ENCODE measurements around the gene CASP8. TPM values are rescaled to one million over a fixed set of nuclear protein-coding genes. Genes with fewer than 3 reads are reported as not detected.

The CASP8 gene
- 10 to 100 TPM in 4 of 12 donors, 1 to 10 TPM in 7, not detected in 1; 4.8 to 23.5 (median 7.9) TPM for polyA plus RNA-seq (ENCODE audit: insufficient read length in 12 of 12)
- long read RNA-seq, donor 1, partial matches to known transcripts, result 11 of 15 reads
- long read RNA-seq, donor 1, other reads (novel, unspliced or antisense), result 0 of 15 reads
- long read RNA-seq, donor 2, result 0 reads
- long read RNA-seq, donor 3, result 0 reads
- long read RNA-seq, donor 4, result 0 reads
- long read RNA-seq, donor 5, partial matches to known transcripts, result 0 of 1 reads
- long read RNA-seq, donor 5, other reads (novel, unspliced or antisense), result 0 of 1 reads
- long read RNA-seq, donor 6, result 0 reads
- long read RNA-seq, donor 7, result 0 reads
- long read RNA-seq, donor 8, result 0 reads
- long read RNA-seq, donor 9, result 0 reads
- long read RNA-seq, donor 10, result 0 reads
- long read RNA-seq, donor 11, result 0 reads

DNA sequence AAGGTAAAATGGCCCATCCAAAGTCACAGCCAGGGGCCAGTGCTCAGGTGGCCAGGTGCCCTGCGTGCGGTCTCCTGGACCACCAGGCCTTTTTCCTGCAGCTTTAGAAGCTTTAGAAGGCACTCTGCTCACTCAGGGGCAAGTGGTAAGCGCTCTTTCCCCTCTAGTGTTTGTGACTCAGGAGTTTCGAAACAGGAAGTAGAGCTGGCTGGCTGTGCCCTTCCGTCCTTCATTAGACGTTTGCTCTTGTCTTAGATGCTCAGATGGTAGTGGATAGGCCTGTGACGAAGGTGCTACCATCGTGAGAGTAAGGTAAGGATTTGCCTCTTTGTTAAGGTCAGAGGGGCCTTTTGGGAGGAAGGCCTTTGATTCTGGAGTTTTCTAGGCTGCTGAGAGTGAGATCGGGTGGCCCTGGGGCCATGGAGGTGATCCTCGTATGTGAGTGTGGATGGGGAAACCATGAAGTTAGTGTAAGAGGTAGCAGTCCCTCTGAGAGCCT, at the start of gene CASP8:
Gene CASP8, plus strand, starts transcription at position 235 of the 499 bp plus-strand sequence. CDS start 5,951 bp downstream, outside the sequence.
- DNase-seq, result no peak

DNA sequence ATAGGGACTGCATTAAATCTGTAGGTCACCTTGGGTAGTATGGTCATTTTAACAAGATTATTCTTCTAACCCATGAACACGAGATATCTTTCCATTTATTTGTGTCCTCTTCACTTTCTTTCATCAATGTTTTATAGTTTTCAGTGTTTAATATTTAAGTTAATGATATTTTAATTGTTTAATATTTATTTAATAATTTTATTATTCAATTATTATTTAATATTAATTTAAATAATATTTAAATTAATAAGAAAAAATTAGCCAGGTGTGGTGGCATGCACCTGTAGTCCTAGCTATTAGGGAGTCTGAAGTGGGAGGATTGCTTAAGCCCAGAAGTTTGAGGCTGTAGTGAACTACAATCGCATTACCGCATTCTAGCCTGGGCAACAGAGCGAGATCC, 44.4 kb upstream of the CASP8 start:
- DNase-seq, result no peak

DNA sequence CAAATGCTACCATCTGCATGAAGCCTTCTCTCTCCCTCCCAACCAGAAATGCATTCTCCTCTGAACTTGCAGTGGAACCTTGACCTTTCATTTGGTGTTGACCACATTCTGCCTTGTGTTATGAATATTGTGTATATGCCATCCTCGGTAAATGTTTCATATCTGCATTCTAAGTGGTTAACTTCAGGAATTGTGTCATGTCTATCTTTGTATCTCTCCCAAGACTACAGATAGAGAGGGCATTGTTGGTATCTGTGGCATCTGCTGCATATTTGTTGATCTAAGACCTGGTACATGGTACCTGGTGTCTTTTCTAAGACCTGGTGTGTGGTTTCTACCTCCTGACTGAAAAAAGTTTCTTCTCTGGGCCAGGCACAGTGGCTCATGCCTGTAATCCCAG, 43.4 kb upstream of the CASP8 start:
- DNase-seq, result no peak

DNA sequence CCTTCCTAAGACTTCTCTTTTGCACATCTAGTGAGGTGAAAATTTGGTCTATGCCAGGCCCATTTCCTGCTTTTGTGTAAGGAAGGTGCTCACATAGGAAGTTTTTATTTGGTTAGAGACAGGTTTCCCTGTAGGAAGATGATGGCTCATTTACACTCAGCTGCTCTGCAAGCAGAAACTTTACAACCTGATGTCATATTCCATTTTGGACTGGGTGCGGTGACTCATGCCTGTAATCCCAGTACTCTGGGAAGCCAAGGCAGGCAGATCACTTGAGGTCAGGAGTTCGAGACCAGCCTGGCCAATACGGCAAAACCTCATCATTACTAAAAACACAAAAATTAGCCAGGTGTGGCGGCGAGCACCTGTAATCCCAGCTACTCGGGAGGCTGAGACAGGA, 41.6 kb upstream of the CASP8 start:
- DNase-seq, result no peak

GRCh38 chr2:201219328-201220096, 40.8 kb upstream of the CASP8 start:
- DNase-seq, result no peak

- DNase-seq, result no peak
Observed at GRCh38 chr2:201220102-201220570, 40.2 kb upstream of the CASP8 start.

DNA sequence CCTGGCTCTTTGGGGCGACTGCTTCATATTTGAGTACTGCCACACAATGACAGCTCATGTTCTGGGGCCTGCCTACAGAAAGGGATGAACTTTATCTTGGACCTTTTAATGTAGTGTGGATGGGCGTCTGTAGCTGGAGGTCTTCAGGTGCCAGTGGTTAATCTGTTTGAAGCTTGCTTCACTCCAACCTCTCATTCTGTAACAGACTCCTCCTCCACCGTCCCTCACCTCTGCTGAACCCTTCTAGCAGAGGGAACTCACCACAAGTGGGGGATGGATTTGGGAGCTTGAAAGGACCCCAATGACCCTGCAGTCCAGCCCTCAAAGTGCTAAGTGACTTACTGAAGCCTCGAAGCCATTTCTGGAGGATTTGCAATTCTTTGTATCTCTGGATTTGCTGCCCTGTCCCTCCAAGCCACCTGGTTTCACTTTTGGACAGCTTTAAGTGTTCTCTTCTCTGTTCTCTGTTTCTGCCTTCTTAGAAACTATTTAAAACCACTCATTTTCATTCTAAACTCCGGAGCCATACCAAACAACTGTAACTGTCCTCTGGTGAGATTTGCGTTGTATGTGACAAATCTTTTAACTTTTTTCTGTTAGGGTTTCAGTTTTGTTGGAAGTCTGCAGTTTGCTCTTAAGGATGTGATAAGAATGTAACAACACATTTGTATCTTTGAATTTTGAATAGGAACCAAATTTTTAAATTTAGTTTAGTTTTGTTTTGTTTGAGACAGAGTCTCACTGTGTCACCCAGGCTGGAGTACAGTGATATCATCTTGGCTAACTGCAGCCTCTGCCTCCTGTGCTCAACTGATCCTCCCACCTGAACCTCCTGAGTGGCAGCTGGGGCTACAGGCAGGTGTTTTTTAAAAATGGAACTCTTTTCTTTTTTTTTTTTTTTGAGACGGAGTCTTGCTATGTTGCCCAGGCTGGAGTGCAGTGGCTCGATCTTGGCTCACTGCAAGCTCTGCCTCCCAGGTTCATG, 37.0 kb upstream of the CASP8 start:
- no peak for DNase-seq

DNA sequence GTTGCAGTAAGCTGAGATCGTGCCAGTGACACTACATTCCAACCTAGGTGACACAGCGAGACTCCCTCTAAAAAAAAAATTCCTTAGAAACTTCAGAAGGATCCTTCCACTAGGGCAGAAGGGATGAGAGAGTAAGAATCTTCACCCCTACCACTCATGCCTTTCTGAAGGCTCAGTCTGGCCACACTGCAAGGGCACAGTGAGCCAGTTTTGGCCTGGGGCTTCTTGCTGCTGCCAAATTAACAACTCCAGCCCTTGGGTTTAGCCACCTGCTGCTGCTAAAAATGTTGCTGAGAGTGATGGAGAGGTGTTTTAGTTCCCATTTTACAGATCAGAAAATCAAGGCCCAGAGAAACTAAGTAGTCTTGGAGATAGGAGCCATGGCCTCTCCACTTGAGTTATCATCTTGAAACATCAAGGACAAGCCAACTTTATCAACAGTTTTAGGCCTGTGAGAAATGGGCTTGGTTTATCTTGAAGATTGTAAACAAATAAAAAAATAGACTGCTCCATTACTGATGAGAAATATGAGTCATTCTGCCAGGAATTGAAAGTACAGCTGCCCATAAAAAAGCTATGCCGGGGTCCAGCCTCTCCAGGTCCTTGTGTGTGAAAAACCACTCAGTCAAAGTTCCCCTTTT, 31.9 kb upstream of the CASP8 start:
- DNase-seq, result no peak

DNA sequence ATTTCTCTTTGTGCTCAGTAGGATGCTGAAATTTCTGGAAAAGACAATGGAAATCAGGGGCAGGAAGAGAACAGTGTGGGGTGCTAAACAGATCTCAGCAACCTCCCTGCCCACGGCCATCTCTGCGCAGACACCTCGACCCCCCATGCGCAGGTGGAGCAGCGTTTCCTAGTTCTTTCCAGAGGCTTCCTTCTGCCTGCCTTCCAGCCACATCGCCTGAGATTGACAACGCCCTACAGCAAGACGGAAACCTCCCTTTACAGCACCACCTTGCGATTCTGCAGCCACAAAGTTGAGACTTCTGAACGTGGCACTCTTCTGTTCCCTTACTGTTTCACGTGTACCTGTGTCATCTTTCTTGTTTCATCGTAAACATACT, 31.4 kb upstream of the CASP8 start:
- DNase-seq, result no peak

DNA sequence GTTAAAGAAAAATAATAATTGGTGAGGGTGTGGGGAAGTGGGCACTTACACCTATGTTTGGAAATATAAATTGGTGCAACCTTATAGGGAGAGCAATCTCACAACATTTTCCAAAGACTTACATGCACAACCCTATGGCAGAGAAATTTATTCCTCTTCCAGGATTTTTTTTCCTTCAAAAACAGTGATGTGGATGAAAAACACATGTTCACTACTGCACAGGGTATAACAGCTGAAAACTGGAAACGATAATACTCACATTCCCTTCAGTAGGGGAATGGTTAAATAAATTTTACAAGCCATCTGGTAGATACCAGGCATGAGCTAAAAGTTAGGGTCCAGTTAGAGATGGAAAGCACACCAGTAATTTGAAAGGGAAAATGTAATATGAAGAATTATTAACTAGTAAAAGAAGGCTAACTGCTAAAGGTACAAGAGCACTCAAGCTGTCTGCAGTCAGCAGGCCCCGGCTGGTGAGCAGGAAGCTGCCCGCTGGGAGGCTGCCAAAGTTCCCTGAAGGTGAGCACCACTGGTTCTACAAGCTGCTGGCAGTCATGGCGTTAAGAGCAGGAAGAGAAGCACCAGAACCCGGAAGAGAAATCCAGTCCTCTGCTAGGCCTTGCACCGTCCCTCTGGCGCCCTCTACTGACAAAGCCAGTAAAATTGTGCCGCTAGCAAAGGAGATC, 28.4 kb upstream of the CASP8 start:
- peak; percentile 82 for DNase-seq

- no peak for DNase-seq
Observed at GRCh38 chr2:201232467-201232815, 27.9 kb upstream of the CASP8 start.

DNA sequence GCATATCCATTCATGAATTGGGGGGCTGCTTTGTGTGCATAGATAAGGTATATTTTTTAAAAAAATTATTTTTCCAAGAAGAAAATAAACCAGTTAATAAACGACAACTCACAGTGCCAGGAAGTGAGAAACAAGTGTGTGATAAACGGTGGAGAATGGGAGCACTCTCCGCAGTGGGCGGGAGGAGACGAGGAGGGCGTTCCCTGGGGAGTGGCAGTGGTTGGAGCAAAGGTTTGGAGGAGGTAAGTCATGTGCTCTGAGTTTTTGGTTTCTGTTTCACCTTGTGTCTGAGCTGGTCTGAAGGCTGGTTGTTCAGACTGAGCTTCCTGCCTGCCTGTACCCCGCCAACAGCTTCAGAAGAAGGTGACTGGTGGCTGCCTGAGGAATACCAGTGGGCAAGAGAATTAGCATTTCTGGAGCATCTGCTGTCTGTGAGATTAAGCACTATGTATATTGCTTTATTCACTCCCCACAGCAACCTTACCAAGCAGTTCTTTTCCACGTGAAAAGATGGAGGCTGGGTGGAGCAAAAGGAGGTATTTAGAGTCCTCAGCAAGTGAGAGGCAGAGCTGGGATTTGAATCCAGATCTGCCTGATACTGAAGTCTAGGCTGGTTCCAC, 27.0 kb upstream of the CASP8 start:
- DNase-seq, result no peak

GRCh38 chr2:201233812-201234662, 26.3 kb upstream of the CASP8 start:
- no peak for DNase-seq

- no peak for DNase-seq
Observed at GRCh38 chr2:201234663-201235135, 25.6 kb upstream of the CASP8 start.

DNA sequence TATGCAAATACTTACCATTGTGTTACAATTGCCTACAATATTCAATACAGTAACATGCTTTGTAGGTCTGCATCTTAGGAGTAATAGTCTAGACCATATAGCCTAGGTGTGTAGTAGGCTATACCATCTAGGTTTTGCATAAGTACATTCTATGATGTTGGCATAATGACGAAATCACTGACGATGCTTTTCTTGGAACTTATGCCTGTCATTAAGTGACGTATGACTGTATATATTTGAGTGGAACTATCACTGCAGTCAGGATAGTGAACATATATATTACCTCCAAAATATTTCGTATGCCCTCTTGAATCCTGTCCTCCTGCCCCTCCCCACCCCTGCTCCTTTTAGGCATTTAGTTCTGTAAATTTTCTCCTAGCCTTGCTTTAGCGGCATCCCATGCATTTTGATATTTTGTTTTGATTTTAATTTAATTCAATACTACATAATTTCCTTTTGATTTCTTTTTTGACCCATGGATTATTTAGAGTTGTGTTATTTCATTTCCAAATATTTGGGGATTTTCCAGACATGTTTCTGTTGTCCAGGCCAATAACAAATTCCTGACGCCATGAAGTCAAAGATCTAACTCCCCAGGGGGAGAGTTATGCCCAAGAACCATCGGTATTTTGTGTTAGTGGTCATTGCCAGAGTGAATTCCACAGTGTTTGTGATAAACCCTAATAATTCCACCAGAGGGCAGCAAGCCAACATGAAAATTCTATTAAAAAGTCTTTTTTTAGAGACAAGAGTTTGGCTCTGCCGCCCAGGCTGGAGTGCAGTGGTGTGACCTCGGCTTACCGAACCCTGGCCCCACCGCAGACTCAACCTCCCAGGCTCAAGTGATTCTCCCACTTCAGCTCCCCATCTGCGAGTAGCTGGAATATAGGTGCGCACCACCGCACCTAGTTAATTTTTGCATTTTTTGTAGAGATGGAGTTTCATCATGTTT, 24.2 kb upstream of the CASP8 start:
- peak; percentile 77 for DNase-seq

GRCh38 chr2:201237486-201238123, 22.7 kb upstream of the CASP8 start:
- no peak for DNase-seq
